Chondrocyte (in vitro differentiated cells): ENCODE results near the gene MED9. TPM values are rescaled to one million over a fixed set of nuclear protein-coding genes. Genes with fewer than 3 reads are reported as not detected.
"Not testable (repeated sequence)": the region's sequence is repeated elsewhere in the genome, so short reads cannot be mapped to it uniquely, and the experiment has no call there.

Source experiments
- DNase-seq: peaks from one replicate; pipeline ENCODE4 v3.0.0; 2021; ENCODE audit warnings: mixed read lengths, low spot score
- H3K27ac Mint-ChIP-seq: one replicate; pipeline ENCODE4 v1.8.0; 2021; ENCODE audit warnings: mild to moderate bottlenecking, moderate library complexity, mixed read lengths; ENCODE audit not compliant: unreplicated experiment
- H3K27me3 Mint-ChIP-seq: 2 replicates; pipeline ENCODE4 v1.8.0; 2021; ENCODE audit warnings: low read depth, mixed read lengths
- H3K36me3 Mint-ChIP-seq: 2 replicates; pipeline ENCODE4 v1.8.0; 2021; ENCODE audit warnings: low read depth, mixed read lengths
- H3K4me1 Mint-ChIP-seq: 2 replicates; pipeline ENCODE4 v1.8.0; 2021; ENCODE audit warnings: low read depth, mild to moderate bottlenecking, mixed read lengths
- H3K4me3 Mint-ChIP-seq: one replicate; pipeline ENCODE4 v1.8.0; 2021; ENCODE audit warnings: mild to moderate bottlenecking, moderate library complexity, mixed read lengths; ENCODE audit not compliant: unreplicated experiment
- H3K9me3 Mint-ChIP-seq: 2 replicates; pipeline ENCODE4 v1.8.0; 2021; ENCODE audit warnings: low read depth, mixed read lengths
- total RNA-seq: library from RNA; stranded (reverse); gene quantifications from 3 replicates; pipeline ENCODE4 v1.2.1, GENCODE V29; 2021
- TF ChIP-seq, protein P1 (sequence below): fragments of 200-600 bp; sonication (generic); IDR thresholded peaks from 2 replicates; pipeline ENCODE4 v1.5.0; 2021; ENCODE audit warnings: antibody characterized with exemption, mild to moderate bottlenecking, moderate library complexity

The MED9 gene
- total RNA-seq, 1 donor from 2014 or later, result 7.9 TPM

DNA sequence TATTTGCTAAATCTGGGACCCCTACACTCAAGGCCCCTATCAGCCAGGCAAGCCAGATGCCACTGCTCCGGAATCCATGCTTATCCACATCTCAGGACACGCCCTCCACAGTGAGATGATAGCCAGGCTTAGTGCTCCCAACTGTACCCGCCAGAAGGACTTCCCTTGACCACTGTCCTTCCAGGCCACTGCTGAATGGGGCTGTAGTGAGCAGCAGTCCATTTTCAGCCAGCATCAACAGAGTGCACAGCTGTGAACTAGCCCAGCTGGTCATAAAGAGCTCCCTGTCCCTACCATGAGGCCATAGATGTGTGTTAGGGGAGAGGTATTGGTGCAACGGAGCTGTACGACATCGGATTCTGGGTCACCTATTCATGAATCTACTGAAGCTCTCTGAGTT, 13.0 kb upstream of the MED9 start:
- Mint-ChIP-seq H3K27ac (no peak overlapping the region), H3K4me1 (no peaks in the 10 kb centered on the region), H3K36me3 (no peaks in the 10 kb centered on the region), H3K27me3 (peaks cover 34% of the 10 kb centered on the region), H3K9me3 (peaks cover 8% of the 10 kb centered on the region), H3K4me3 (no peak overlapping the region)
- TF ChIP-seq, protein P1, sequence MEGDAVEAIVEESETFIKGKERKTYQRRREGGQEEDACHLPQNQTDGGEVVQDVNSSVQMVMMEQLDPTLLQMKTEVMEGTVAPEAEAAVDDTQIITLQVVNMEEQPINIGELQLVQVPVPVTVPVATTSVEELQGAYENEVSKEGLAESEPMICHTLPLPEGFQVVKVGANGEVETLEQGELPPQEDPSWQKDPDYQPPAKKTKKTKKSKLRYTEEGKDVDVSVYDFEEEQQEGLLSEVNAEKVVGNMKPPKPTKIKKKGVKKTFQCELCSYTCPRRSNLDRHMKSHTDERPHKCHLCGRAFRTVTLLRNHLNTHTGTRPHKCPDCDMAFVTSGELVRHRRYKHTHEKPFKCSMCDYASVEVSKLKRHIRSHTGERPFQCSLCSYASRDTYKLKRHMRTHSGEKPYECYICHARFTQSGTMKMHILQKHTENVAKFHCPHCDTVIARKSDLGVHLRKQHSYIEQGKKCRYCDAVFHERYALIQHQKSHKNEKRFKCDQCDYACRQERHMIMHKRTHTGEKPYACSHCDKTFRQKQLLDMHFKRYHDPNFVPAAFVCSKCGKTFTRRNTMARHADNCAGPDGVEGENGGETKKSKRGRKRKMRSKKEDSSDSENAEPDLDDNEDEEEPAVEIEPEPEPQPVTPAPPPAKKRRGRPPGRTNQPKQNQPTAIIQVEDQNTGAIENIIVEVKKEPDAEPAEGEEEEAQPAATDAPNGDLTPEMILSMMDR, result no peak
- no peak for DNase-seq

DNA sequence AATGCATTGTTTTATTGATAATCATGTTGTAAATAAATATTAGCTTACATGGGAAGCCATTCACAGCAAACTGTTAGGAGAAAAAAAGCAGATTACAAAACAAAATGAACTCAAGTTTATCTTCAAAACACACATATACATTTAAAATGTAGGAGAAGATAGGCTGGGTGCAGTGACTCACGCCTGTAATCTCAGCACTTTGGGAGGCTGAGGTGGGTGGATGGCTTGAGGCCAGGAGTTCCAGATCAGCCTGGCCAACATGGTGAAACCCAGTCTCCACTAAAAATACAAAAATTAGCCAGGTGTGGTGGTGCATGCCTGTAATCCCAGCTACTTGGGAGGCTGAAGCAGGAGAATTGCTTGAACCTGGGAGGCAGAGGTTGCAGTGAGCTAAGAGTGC, 10.9 kb upstream of the MED9 start:
- DNase-seq, H3K4me1 Mint-ChIP-seq, H3K36me3 Mint-ChIP-seq, H3K27ac Mint-ChIP-seq, H3K4me3 Mint-ChIP-seq, H3K9me3 Mint-ChIP-seq: not testable (repeated sequence)
- H3K27me3 Mint-ChIP-seq, result peaks cover 39% of the 10 kb centered on the region

DNA sequence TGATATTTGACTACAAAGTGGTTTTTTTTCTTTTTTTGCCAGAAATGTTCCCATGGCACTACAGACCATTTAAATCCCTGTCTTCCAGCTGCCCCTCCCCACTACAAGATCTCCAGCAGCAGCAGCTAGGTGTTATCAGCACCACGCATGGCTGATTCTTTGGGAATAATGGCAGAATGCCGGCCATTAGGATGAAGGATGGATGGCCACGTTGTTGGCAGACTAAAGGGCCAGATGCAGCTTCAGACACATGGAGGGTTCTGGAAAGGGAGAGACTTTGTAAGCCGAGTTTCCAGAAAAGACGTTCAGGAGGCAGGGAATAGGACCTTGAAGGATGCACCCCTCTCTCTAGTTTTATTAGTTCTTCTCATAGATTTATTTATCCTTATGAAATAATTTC, 10.3 kb upstream of the MED9 start:
- TF ChIP-seq, protein P1, result no peak
- Mint-ChIP-seq H3K27ac (no peak overlapping the region), H3K36me3 (peaks cover 2% of the 10 kb centered on the region), H3K4me1 (no peaks in the 10 kb centered on the region), H3K4me3 (no peak overlapping the region), H3K9me3 (no peaks in the 10 kb centered on the region), H3K27me3 (peaks cover 45% of the 10 kb centered on the region)
- DNase-seq, result no peak

DNA sequence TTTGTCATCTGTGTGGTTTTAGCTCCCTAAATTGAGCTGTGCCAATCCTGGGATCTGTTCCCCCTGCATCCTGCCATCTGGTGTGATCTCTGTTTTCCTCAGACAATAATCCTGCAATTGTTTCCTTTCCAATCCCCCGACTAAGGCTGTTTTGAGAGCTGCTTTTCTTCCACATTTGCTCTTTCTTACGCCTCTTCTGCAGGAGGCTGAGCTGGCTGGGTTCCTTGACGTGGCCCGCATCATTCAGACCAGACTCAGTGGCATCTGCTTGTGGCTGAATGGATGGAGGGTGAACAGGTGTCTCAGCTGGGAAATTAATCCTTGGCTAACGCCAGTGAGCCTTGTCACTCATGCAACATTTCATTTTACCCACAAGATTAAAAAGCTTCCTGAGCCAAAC, 9.8 kb upstream of the MED9 start:
- H3K4me3 Mint-ChIP-seq, result no peak overlapping the region
- peaks cover 48% of the 10 kb centered on the region for H3K27me3 Mint-ChIP-seq
- DNase-seq, result no peak
- TF ChIP-seq, protein P1, result no peak
- peaks cover 2% of the 10 kb centered on the region for H3K36me3 Mint-ChIP-seq
- H3K27ac Mint-ChIP-seq, result no peak overlapping the region
- H3K4me1 Mint-ChIP-seq, result no peaks in the 10 kb centered on the region
- no peaks in the 10 kb centered on the region for H3K9me3 Mint-ChIP-seq

DNA sequence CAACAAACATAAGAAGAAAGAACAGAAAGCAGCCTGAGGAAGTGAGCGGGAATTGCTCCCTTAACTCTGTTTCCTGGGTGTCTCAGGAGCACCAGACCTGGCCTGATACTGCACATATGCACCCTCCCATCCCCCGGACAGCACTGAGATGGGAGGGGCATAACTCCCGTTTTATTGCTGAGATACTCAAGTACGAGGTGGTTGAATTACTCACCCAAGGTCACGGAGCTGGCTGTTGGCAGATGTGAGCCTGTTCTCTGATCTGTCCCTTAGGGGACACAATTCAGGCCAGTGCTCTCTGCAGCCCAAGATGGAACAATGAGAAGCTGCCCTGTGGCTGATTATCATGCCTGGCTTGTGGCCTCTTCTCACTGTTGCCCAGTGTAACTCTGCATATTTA, 9.1 kb upstream of the MED9 start:
- H3K9me3 Mint-ChIP-seq, result no peaks in the 10 kb centered on the region
- DNase-seq, result no peak
- H3K27ac Mint-ChIP-seq, result no peak overlapping the region

More for the DNA sequence above, 9.1 kb upstream of the MED9 start:
- TF ChIP-seq, protein P1, result no peak
- Mint-ChIP-seq H3K36me3 (peaks cover 2% of the 10 kb centered on the region), H3K27me3 (peaks cover 55% of the 10 kb centered on the region), H3K4me1 (no peaks in the 10 kb centered on the region), H3K4me3 (no peak overlapping the region)
